UCSD-AML1 (cell line): ENCODE data around the gene LSM3.

Experiments used
- DNase-seq: peaks from one replicate; lab custom pipeline; 2025; ENCODE audit not compliant: unreplicated experiment; lab: John Stamatoyannopoulos, UW

Gene LSM3

DNA sequence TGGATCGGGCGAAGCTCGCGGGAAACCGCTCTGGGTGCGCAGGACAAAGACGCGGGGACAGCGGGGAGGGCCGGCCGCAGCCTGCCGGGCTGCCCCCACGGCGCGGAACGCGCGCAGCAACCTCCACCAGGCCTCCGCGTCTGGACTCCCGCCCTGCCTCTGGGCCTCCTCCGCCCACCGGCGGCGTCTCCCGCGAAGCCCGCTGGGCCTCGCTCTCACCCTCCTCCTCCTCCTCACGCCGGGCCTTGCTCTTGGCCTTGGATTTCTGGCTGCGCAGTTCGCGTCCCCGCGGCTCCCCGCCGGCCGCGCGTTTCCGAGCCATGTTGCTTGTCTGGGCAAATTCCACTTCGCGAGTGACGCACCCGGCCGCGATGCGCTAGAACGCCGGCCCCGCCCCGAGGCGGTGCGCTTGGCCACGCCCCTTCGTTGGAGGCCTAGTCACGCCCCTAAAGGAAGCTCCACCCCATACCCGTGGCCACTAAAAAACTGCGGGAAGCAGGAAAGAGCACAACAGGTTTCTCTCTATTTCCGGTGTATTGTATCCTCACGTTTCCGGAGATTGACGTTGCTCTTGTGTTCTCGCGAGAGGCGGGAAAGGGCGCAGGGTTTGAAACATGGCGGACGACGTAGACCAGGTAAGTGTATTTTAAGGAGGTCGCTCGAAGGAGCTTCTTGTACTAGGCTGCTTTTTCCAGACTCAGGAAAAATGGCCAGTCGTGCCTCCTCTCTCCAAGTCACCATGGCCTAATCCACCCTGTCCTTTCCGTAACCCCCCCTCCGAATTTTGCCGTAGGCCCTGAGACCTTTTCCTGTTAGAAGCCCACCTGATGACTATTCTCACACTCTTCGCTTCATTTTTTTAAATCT lies at the start of gene LSM3, which contains the start of gene XPC:
Gene LSM3 (plus strand): TSS at position 571 of the 867 bp plus-strand sequence. CDS start 44 bp downstream, at position 615.
Gene XPC (minus strand): TSS at position 355 of the 867 bp plus-strand sequence. CDS start 33 bp downstream, at position 322.
- DNase-seq = peak; percentile 97

DNA sequence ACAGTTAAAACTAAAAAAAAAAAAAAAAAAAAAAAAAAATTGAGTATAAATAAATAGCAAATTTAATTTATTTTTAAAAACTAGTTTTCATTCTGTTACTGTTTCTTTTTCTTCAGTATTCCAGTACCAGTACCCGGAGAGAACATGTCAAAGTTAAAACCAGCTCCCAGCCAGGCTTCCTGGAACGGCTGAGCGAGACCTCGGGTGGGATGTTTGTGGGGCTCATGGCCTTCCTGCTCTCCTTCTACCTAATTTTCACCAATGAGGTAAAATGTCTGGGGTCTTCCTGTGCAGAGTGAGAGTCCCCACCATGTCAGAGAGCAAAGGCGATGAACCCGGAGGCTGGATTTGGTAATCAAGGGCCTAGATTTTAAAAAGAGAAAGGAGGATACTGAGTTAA lies 49.3 kb upstream of the LSM3 start:
- DNase-seq = no peak

DNA sequence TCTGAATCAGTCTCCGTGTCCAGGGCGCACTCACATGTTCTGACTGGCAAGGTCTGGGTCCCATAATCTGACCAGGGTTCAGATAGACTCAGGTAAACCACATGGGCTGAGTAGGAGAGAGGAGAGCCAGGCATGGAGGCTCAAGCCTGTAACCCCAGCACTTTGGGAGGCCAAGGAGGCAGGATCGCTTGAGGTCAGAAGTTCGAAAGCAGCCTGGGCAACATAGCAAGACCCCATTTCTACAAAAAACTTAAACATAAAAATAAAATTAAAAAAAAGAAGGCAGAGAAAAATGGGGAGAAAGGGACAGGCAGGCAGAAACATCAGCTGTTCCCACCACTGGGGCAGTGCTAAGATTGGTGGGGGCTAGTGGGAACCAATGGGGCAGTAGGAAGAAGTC lies 48.4 kb upstream of the LSM3 start:
- DNase-seq = no peak

DNA sequence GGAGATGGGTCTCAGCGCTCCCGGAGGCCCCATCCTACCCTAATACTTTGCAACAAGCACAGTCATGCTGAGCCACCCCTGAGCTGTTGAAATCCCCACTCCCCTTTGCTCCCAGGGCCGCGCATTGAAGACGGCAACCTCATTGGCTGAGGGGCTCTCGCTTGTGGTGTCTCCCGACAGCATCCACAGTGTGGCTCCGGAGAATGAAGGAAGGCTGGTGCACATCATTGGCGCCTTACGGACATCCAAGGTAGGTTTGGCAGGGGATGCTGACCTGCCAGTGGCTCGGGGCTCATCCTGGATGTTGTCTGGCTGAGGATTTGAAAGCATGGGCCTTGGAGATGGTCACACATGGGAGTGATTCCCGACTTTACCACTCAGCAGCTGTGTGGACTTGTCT lies 47.9 kb upstream of the LSM3 start:
- DNase-seq = no peak

DNA sequence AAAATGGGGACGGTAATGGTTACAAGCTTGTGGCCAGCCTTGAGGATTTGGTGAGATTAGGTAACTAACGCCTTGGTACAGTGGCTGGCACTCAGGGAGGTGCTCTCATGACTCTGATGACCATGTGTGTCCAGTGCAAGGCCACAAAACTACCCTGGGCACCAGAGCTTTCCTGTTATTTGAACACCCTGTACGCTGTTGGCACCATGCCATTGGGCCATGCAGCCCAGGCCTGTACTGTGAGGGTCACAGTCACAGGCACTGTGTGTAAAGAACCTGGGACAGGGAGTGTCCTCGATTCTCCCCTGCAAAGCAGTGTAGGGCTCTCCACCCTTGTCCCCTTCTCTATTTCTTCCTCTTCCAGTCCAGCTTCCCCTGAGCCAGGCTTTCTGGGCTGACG lies 47.5 kb upstream of the LSM3 start:
- DNase-seq = no peak

DNA sequence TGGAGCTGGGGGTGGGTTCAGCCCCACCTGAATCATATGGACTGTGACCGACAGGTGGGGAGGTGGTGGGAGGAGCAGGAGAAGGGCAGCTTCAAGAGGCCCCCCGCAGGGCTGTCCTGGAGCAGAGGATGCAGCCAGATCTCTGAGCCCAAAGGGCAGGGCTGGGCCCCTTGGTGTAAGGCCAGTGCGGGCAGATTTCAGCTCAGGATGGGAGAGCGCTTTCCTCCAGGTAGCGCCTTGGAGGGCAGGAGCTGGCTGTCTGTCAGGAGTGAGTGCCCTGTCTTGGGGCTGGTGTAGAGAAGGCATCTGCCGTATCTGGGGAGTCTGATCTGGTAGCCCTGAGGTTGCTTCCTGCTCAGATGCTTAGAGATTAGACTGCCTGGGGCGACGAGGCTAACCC lies 46.5 kb upstream of the LSM3 start:
- DNase-seq = no peak

DNA sequence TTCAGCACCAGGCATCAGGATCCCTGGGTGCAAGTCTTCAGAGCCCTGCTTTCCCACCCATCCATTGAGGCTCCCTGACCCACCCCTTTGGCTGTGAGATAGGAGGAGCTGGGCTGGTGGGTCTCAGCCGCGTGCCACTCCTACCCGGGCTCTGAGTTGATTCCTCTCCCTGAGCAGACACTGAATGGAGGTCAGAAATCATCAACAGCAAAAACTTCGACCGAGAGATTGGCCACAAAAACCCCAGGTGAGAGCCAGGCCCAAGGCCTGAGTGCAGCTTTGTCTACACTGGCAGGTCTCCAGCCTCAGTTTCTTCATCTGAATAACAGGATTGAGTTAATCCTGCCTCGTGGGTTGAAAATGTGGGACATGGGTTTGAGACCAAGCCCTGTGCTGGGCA lies 45.9 kb upstream of the LSM3 start:
- no peak for DNase-seq

DNA sequence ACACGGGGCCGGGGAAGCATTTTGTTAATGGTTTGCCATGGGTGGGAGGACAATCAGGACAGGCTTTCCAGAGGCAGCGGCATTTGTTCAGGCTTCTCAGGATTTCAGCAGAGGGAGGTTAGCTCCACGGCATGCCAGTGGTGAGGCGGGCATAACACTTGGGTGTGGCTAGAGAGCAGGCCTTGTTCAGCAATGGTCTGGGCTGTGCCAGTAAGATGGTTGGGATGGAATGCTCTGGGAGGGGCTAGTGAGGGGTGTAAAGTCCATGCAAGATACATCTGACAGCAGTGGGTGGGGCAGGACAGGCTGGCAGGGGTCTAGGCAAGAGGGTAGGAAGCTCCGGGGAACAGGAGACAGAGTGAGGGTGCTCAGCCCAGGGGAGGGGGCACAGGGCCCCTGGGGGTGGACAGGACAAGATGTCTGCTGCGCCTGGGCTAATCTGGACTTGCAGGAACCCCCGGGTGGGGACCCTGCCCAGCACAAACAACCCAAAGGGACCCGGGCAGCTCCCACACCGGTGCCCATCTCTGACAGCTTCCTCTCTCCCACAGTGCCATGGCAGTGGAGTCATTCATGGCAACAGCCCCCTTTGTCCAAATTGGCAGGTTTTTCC lies 45.3 kb upstream of the LSM3 start:
- DNase-seq = no peak

DNA sequence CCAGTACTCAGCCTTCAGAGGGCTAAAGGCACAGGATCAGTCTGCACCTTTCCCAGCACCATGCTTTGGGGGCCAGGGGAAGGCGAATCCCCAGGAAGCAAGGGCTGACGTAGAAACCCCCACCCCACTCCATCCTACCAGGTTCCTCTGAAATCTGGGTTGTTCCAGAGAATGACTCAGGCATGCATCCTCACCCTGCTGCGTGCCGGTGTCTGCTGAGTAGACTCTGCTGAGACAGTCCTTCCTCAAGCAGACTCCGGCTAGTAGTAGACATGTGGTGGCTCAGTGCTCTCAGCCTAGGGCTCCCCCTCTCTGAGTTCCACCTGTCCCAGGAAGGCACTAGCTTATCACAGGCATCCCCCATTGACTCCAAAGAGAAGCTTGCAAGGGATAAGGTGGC lies 44.7 kb upstream of the LSM3 start:
- DNase-seq = no peak

DNA sequence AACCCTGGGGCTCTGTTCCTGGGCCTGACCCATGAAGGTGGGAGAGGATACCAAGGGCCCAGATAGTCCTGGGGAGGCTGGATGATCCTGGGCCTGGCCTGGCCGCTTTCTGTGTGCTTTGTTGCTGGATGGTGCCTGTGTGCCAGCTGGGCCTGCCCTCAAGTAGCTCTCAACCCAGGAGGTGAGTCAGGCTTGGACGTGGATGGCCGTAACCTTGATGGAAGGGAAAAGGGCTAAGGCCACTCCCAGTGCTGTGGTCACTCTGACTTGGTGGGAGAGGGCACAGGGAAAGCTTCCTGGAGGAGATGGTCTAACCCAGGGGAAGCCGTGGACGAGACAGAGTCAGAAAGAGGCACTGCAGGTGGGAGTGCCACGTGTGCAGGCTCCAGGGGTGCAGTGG lies 44.3 kb upstream of the LSM3 start:
- no peak for DNase-seq

DNA sequence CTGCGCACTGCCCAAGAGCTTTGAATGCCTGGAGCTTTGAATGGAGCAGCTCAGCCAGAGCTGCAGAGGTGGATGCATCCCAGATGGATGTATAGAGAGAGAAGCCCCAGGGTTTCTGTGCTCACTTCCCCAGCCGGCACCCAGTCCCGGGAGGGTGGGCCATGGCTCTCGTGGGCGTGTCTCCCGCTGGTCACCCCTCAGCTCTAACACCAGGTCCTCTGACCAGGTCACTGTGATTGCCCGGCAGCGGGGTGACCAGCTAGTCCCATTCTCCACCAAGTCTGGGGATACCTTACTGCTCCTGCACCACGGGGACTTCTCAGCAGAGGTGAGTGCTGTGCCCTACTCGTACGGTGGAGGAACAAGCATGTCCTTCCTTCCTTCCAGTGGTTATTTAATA lies 43.0 kb upstream of the LSM3 start:
- no peak for DNase-seq

DNA sequence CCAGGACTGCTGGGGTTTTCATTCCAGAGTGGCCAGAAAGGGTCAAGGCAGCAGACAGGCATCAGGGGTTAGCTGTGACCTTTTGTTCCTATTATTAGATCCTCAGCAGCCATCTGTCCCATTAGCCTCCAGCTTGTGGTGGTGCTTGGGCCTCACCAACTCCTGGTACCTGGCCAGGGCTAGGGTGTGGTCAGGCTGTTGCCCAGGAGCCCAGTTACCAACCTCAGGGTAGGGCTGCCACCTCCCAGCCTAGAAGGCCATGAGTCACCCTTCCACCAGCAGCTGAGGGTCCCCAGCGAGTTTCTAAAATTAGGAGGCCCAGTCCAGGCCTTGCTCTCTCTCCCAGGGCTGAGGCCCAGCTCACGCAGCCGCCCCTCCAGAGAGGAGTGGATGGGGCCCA lies 41.6 kb upstream of the LSM3 start:
- no peak for DNase-seq

DNA sequence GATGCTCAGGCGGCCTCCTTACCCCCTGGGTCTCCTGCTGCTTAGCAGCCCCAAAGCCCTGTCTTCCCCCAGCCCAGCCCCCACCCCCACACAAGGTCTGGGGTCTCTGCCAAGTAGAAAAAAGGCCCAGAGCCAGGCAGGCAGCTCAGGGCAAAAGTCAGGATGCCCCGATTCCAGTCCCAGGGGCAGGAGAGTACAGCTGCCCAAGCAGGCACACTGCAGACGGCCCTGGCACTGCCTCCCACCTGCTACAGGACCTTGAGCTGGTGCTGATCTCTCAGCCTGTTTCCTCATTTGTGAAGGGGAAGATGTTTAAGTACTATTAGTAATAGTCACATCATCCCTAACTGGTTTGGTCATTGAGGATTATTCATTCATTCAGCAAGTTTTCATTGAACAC lies 41.2 kb upstream of the LSM3 start:
- DNase-seq = no peak

DNA sequence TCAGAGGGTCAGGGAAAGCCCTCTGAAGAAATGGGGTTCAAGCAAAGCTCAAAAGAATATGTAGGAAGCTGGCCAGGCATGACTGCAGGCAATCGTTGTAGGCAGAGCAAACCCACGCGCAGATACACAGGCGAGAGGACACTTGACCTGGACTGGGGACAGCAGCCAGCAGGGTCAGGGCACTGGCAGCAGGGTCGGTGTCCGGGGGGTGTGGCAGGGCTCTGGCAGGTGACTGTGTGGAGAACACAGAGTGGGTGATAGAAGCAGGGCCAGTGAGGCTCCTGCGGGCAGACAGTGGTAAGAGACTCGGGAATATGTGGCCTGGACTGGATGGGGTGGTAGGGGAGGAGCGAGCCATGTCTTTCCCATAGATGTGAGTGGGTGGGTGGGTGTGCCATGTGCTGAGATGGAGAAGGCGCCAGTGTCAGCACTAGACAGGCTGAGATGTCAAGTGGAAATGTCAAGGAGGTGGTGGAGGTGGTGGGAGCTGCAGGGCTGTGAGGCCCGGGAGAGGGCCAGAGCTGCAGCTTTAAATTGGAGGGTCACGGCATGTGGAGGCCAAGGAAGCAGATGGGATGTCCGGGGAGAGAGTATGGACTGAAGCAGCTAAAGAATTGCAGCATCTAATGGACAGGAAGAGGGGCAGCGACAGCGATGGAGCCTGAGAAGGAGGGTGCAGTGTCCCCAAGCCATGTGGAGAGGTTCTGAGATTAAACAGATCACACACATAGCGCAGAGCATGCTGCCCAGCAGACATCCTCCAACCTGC lies 40.3 kb upstream of the LSM3 start:
- DNase-seq = no peak

DNA sequence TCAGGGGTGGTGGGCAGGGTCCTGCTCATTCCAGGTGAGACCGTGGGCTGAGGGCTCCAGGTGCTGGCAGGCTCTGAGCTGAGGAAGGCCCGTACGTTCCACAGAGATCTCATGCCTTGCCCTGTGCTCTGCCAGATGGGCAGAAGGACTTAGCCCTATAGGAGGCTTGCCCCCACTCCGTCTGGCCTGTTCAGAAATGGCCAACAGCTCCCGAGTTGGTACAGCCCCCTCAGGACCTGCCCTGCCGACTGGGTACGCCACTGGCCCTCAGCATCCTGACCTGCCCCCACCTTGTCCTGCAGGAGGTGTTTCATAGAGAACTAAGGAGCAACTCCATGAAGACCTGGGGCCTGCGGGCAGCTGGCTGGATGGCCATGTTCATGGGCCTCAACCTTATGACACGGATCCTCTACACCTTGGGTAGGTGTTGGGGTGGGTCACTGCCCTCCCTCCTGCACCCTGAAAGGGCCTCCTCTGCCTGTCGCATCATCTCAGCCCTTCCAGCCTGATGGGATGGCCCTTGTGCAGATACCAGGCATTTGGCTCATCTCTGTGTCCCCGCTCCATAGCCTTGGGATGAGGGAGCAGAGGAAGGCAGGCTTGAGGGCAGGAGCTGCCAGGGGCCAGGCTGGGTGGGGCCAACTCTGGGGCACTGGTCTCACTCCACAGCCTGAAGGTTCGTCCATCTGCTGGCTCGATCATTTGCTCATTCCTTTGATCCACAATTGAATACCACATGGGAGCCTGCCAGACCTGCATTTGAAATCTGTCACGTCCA lies 39.5 kb upstream of the LSM3 start:
- no peak for DNase-seq

DNA sequence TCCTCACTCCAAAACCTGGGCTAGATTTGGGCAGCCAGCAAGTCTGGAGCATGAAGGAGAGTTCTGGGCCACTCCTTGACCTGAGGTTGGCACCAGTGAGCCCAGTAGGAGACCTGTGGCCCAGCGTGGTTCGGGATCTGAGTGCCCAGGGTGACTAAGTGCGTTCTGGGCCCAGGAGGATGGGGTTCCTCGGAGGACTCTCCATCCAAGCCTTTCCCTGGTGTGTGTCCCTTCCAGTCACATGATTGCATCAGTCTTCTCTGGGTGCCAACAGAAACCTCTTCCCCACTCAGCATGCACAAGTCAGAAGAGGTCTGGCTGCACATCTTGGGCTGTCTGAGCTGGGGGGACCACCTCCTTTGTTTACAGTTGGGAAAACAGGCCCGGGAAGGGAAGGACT lies 38.8 kb upstream of the LSM3 start:
- DNase-seq = no peak

DNA sequence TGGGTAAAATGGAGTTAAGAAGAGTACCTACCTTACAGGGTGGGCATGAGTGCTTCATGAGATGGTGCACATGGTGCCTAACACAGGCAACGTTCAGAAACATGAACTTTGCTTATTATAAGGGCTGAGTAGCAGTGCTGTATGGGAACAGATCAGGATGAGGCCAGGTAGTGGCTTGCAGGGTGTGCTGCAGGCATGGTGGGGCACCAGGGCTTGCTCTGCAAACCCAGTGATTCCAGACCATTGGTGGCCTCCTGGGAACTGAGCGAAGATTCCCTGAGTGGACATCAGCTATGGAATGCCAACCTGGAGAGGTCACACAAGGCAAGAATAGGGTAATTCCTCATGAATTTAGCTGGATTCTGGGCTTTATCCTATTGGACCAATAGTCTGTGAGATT lies 37.9 kb upstream of the LSM3 start:
- no peak for DNase-seq

DNA sequence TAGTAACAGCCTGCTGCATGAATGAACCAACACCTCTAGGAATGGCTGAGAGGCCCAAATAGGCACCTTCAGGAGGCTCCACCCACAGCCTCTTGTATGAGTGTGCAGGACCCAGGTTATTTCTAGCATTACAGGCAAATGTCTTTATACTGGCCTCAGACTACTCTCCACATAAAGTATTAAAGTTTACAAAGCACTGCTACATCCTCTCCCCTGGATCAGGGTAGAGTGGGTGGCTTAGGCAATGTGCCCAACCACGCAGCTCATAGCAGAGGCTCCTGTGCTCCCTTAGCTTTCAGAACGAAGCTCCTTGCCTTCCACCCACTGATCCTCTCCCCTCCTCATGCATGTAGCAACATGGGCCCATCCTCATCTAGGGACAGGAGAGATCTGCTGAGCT lies 37.5 kb upstream of the LSM3 start:
- no peak for DNase-seq

DNA sequence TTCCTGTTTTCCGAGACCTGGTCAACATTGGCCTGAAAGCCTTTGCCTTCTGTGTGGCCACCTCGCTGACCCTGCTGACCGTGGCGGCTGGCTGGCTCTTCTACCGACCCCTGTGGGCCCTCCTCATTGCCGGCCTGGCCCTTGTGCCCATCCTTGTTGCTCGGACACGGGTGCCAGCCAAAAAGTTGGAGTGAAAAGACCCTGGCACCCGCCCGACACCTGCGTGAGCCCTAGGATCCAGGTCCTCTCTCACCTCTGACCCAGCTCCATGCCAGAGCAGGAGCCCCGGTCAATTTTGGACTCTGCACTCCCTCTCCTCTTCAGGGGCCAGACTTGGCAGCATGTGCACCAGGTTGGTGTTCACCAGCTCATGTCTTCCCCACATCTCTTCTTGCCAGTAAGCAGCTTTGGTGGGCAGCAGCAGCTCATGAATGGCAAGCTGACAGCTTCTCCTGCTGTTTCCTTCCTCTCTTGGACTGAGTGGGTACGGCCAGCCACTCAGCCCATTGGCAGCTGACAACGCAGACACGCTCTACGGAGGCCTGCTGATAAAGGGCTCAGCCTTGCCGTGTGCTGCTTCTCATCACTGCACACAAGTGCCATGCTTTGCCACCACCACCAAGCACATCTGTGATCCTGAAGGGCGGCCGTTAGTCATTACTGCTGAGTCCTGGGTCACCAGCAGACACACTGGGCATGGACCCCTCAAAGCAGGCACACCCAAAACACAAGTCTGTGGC lies 36.8 kb upstream of the LSM3 start:
- peak; percentile 69 for DNase-seq

DNA sequence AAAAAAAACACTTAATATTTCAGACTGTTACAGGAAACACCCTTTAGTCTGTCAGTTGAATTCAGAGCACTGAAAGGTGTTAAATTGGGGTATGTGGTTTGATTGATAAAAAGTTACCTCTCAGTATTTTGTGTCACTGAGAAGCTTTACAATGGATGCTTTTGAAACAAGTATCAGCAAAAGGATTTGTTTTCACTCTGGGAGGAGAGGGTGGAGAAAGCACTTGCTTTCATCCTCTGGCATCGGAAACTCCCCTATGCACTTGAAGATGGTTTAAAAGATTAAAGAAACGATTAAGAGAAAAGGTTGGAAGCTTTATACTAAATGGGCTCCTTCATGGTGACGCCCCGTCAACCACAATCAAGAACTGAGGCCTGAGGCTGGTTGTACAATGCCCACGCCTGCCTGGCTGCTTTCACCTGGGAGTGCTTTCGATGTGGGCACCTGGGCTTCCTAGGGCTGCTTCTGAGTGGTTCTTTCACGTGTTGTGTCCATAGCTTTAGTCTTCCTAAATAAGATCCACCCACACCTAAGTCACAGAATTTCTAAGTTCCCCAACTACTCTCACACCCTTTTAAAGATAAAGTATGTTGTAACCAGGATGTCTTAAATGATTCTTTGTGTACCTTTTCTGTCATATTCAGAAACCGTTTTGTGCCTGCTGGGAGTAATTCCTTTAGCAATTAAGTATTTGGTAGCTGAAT lies 35.9 kb upstream of the LSM3 start:
- no peak for DNase-seq
